CD4-positive, alpha-beta memory T cell (primary cell): Measurements from ENCODE around the gene PGAM2. TPM values are rescaled to one million over a fixed set of nuclear protein-coding genes. Genes with fewer than 3 reads are reported as not detected.
"Not testable (repeated sequence)": the region's sequence is repeated elsewhere in the genome, so short reads cannot be mapped to it uniquely, and the experiment has no call there.

ENCODE experiments used
- CTCF ChIA-PET: fragments of 350-600 bp; sonication (Branson Sonifier 250); formaldehyde crosslinking; loops from one replicate; lab custom pipeline; 2021; ENCODE audit warnings: inconsistent platforms; ENCODE audit not compliant: partially characterized antibody; lab: Charles Lee
- POLR2A ChIA-PET: fragments of 350-600 bp; sonication (Branson Sonifier 250); formaldehyde crosslinking; loops from one replicate; lab custom pipeline; 2021; ENCODE audit not compliant: partially characterized antibody; lab: Charles Lee
- DNase-seq, 5 donors: peaks; one replicate each; pipeline versions ENCODE4 v3.0.0 to v3.0.0-alpha.2; 2020 to 2022; ENCODE audit warnings: mixed read lengths in 1 of 5
- H3K27ac ChIP-seq: one replicate; pipeline ENCODE4 v1.7.0; 2013; ENCODE audit warnings: low read depth, low read length
- H3K27me3 ChIP-seq: 2 replicates; pipeline ENCODE4 v1.7.0; 2013; ENCODE audit warnings: mild to moderate bottlenecking, low read length, moderate library complexity; ENCODE audit not compliant: insufficient read depth
- H3K36me3 ChIP-seq: 2 replicates; pipeline ENCODE4 v1.7.0; 2013; ENCODE audit warnings: mild to moderate bottlenecking, low read length, moderate library complexity; ENCODE audit not compliant: insufficient read depth
- H3K4me1 ChIP-seq: 2 replicates; pipeline ENCODE4 v1.7.0; 2013; ENCODE audit warnings: mild to moderate bottlenecking, low read length, moderate library complexity; ENCODE audit not compliant: insufficient read depth
- H3K4me3 ChIP-seq, 2 donors: one replicate each; pipeline ENCODE4 v1.7.0; 2013; ENCODE audit warnings: low read length in 2 of 2, mild to moderate bottlenecking in 1 of 2
- H3K9me3 ChIP-seq, 2 donors: one replicate each; pipeline ENCODE4 v1.7.0; 2013; ENCODE audit warnings: low read length in 2 of 2, control low read depth in 1 of 2; ENCODE audit not compliant: control insufficient read depth in 1 of 2
- H3K27ac Mint-ChIP-seq, 7 donors: one replicate each; pipeline ENCODE4 v1.8.0; 2020 to 2021; ENCODE audit warnings: mixed read lengths in 7 of 7, mild to moderate bottlenecking in 6 of 7, inconsistent platforms in 3 of 7, moderate library complexity in 3 of 7
- H3K27me3 Mint-ChIP-seq, 2 donors: one replicate each; pipeline ENCODE4 v1.8.0; 2020 to 2021; ENCODE audit warnings: mixed read lengths in 2 of 2
- H3K36me3 Mint-ChIP-seq, 2 donors: one replicate each; pipeline ENCODE4 v1.8.0; 2020 to 2021; ENCODE audit warnings: mixed read lengths in 2 of 2, inconsistent platforms in 1 of 2, mild to moderate bottlenecking in 1 of 2
- H3K4me1 Mint-ChIP-seq, 4 donors: one replicate each; pipeline ENCODE4 v1.8.0; 2020 to 2021; ENCODE audit warnings: mixed read lengths in 4 of 4, mild to moderate bottlenecking in 1 of 4
- H3K4me3 Mint-ChIP-seq, 8 donors: one replicate each; pipeline ENCODE4 v1.8.0; 2020 to 2021; ENCODE audit warnings: mixed read lengths in 8 of 8, mild to moderate bottlenecking in 7 of 8, moderate library complexity in 6 of 8, inconsistent platforms in 3 of 8
- H3K9me3 Mint-ChIP-seq, 8 donors: one replicate each; pipeline ENCODE4 v1.8.0; 2020 to 2021; ENCODE audit warnings: mixed read lengths in 8 of 8, mild to moderate bottlenecking in 5 of 8, inconsistent platforms in 3 of 8, moderate library complexity in 1 of 8
- intact Hi-C: fragments of 100-400 bp; cut with micrococcal nuclease; formaldehyde crosslinking; loops from one replicate; pipeline ENCODE4 v1.15.1; 2023
- polyA plus RNA-seq, 2 donors: library from polyadenylated mRNA; unstranded; fragments of 300-500 nt; fragmentation: Illumina TruSeq; gene quantifications; one replicate each; pipeline ENCODE4 v1.2.3, GENCODE V29; 2021
- total RNA-seq, 2 experiments: library from RNA; stranded (reverse); gene quantifications; one replicate each; pipeline ENCODE4 v1.2.3, GENCODE V29; 2021

The PGAM2 gene
- total and polyA plus RNA-seq, 4 experiments from 2014 or later: 1.1 to 1.5 TPM; not detected in 2

DNA sequence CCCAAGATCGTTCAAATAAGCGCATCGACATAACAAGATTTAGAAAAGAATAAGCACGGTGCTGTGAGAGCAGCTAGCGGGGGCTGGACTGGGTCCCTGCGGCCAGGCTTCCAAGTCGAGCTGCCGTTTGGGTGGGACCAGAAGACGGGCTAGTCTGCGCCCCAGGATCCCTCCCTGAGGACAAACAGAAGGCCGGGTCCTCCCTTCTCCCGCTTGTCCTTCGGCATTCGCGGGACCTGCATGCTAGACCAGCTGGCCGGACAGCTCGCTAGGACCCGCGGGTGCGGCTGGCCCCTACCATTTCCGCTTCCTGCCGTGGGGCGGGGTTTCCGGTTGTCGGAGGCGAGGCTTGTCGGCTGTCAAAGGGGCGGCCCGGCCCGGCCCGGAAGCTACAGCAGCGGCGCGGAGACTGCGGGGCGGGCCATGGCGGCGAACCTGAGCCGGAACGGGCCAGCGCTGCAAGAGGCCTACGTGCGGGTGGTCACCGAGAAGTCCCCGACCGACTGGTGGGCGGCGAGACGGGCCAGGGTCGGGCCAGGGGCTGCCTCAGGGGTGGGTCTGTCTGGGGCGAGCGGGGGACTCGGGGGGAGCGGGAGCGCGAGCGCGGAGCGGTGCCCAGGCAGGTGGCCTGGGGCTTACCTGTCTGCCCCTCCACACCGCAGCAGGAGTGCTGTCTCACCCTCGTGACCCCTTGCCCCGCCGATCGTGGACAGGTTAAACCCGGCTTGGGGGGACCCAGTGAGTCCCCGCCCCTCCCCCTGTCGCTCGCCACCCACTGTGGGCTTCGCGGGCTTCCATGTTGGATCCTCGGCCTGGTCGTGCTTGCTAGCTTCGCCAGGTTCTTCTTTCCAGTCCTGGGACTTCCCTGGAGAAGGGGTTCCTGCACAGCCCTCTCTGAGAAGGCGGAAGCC is 20.8 kb downstream of the PGAM2 start, which contains the start of gene DBNL:
Gene DBNL, plus strand, starts transcription at position 388 of the 911 bp plus-strand sequence. Its CDS starts 36 bp downstream, at position 424.
- Histone ChIP-seq H3K4me3 (peak within 1 kb of the TSS; percentile 89 to 94), H3K36me3 (peaks cover 2% of the 10 kb centered on the region), H3K4me1 (peaks cover 57% of the 10 kb centered on the region), H3K27me3 (no peaks in the 10 kb centered on the region), H3K27ac (peak within 1 kb of the TSS; percentile 96), H3K9me3 (no peaks in the 10 kb centered on the region)
- Mint-ChIP-seq H3K27ac (peak within 1 kb of the TSS; percentile 94 to 98 (median 96)), H3K4me1 (peaks cover 32 to 66% (median 50%) of the 10 kb centered on the region in 4 donors), H3K9me3 (no peaks in the 10 kb centered on the region), H3K27me3 (no peaks in the 10 kb centered on the region), H3K36me3 (peaks cover 12 to 32% of the 10 kb centered on the region in 2 donors), H3K4me3 (peak within 1 kb of the TSS; percentile 89 to 96 (median 93))
- CTCF ChIA-PET: interaction anchor here (0.7 to 2.9 kb wide), 4 partner anchors 20 to 522 kb away, joined by 3 to 15 read pairs (median 4); no protein-coding TSS in a partner anchor
- intact Hi-C loops: loop anchor here (1.0 kb wide), 2 partner anchors 25 to 38 kb away; partner anchors contain the start of gene POLM
- POLR2A ChIA-PET: interaction anchor here (0.6 to 11.9 kb wide), 16 partner anchors 9 to 841 kb away, joined by 3 to 119 read pairs (median 4); partner anchors contain the start of genes DDX56, NUDCD3, PGAM2 and POLD2
- peak; percentile 79 to 91 (median 82) for DNase-seq

- DNase-seq: no peak
- peaks cover 51% of the 10 kb centered on the region for H3K4me1 ChIP-seq
- H3K36me3 Mint-ChIP-seq: peaks cover 12 to 33% of the 10 kb centered on the region in 2 donors
Observed at GRCh38 chr7:44043902-44044301, 21.5 kb downstream of the PGAM2 start.

GRCh38 chr7:44042221-44042620 is 23.1 kb downstream of the PGAM2 start:
- POLR2A ChIA-PET: no interaction called here
- DNase-seq: no peak

More at GRCh38 chr7:44043902-44044301, 21.5 kb downstream of the PGAM2 start:
- ChIA-PET CTCF (interaction anchor here (0.7 to 2.9 kb wide), 4 partner anchors 20 to 522 kb away, joined by 3 to 15 read pairs (median 4); no protein-coding TSS in a partner anchor), POLR2A (interaction anchor here (0.9 to 11.9 kb wide), 13 partner anchors 9 to 842 kb away, joined by 3 to 119 read pairs (median 5); partner anchors contain the start of genes DDX56, NUDCD3, PGAM2 and POLD2)
- H3K36me3 ChIP-seq: no peaks in the 10 kb centered on the region
- peak overlapping the region; percentile 96 for H3K27ac ChIP-seq
- Mint-ChIP-seq H3K4me1 (peaks cover 35 to 66% (median 49%) of the 10 kb centered on the region in 4 donors), H3K27me3 (no peaks in the 10 kb centered on the region), H3K9me3 (no peaks in the 10 kb centered on the region), H3K27ac (peak overlapping the region; percentile 94 to 98 (median 96)), H3K4me3 (peak overlapping the region; percentile 89 to 96 (median 93))
- H3K9me3 ChIP-seq: no peaks in the 10 kb centered on the region
- H3K4me3 ChIP-seq: peak overlapping the region; percentile 70 to 89
- intact Hi-C loops: loop anchor here (1.0 kb wide), 2 partner anchors 25 to 38 kb away; partner anchors contain the start of gene POLM
- no peaks in the 10 kb centered on the region for H3K27me3 ChIP-seq

GRCh38 chr7:44040493-44040891 is 24.9 kb downstream of the PGAM2 start:
- H3K27me3 Mint-ChIP-seq, POLR2A ChIA-PET, intact Hi-C loops: not testable (repeated sequence)

More at GRCh38 chr7:44042221-44042620, 23.1 kb downstream of the PGAM2 start:
- no peaks in the 10 kb centered on the region for H3K9me3 ChIP-seq
- H3K4me1 ChIP-seq: peaks cover 37% of the 10 kb centered on the region
- no peaks in the 10 kb centered on the region for H3K27me3 ChIP-seq
- Mint-ChIP-seq H3K36me3 (peaks cover 9 to 25% of the 10 kb centered on the region in 2 donors), H3K27me3 (no peaks in the 10 kb centered on the region), H3K9me3 (no peaks in the 10 kb centered on the region), H3K4me3 (peak overlapping the region in 6 of 8 donors; percentile 46 to 75 (median 68)), H3K27ac (peak overlapping the region in 4 of 7 donors; percentile 28 to 79 (median 68)), H3K4me1 (peaks cover 29 to 52% (median 38%) of the 10 kb centered on the region in 4 donors)
- H3K4me3 ChIP-seq: no peak overlapping the region
- no peaks in the 10 kb centered on the region for H3K36me3 ChIP-seq
- CTCF ChIA-PET: no interaction called here
- H3K27ac ChIP-seq: no peak overlapping the region
- intact Hi-C loops: no loop called here

GRCh38 chr7:44039800-44040492 is 25.4 kb downstream of the PGAM2 start:
- DNase-seq: peak in 1 of 5 donors; percentile 13
- H3K4me3 Mint-ChIP-seq: peak overlapping the region; percentile 45 to 87 (median 67)
- H3K36me3 Mint-ChIP-seq, H3K4me3 ChIP-seq, H3K27me3 Mint-ChIP-seq, CTCF ChIA-PET, H3K27me3 ChIP-seq, H3K9me3 ChIP-seq, H3K36me3 ChIP-seq, intact Hi-C loops, POLR2A ChIA-PET, H3K9me3 Mint-ChIP-seq: not testable (repeated sequence)
- H3K27ac Mint-ChIP-seq: peak overlapping the region in 5 of 7 donors; percentile 47 to 87 (median 77)
- H3K4me1 Mint-ChIP-seq: peaks cover 9 to 30% (median 16%) of the 10 kb centered on the region in 4 donors
- peak overlapping the region; percentile 21 for H3K27ac ChIP-seq
- H3K4me1 ChIP-seq: peaks cover 15% of the 10 kb centered on the region

More at GRCh38 chr7:44040493-44040891, 24.9 kb downstream of the PGAM2 start:
- H3K9me3 ChIP-seq, H3K36me3 ChIP-seq, H3K27me3 ChIP-seq, H3K9me3 Mint-ChIP-seq, CTCF ChIA-PET: not testable (repeated sequence)
- DNase-seq: peak; percentile 70 to 79 (median 78)
- H3K4me3 Mint-ChIP-seq: peak overlapping the region; percentile 71 to 88 (median 76)
- H3K27ac Mint-ChIP-seq: peak overlapping the region; percentile 44 to 87 (median 77)
- peak overlapping the region; percentile 54 for H3K27ac ChIP-seq
- peak overlapping the region in 1 of 2 donors; percentile 28 for H3K4me3 ChIP-seq
- peaks cover 20% of the 10 kb centered on the region for H3K4me1 ChIP-seq
- H3K4me1 Mint-ChIP-seq: peaks cover 11 to 35% (median 20%) of the 10 kb centered on the region in 4 donors
- peaks cover 0 to 11% of the 10 kb centered on the region in 2 donors for H3K36me3 Mint-ChIP-seq

GRCh38 chr7:44038961-44039558 is 26.3 kb downstream of the PGAM2 start:
- H3K27me3 ChIP-seq, H3K9me3 Mint-ChIP-seq, H3K4me3 ChIP-seq, H3K9me3 ChIP-seq, H3K27me3 Mint-ChIP-seq, intact Hi-C loops, CTCF ChIA-PET, H3K36me3 Mint-ChIP-seq, H3K27ac ChIP-seq, H3K36me3 ChIP-seq: not testable (repeated sequence)
- POLR2A ChIA-PET: interaction anchor here (0.9 kb wide), 1 partner anchor 27 kb away, joined by 3 read pairs; no protein-coding TSS in a partner anchor
- Mint-ChIP-seq H3K4me3 (peak overlapping the region; percentile 66 to 86 (median 79)), H3K27ac (peak overlapping the region; percentile 91 to 98 (median 96)), H3K4me1 (peaks cover 8 to 23% (median 14%) of the 10 kb centered on the region in 4 donors)
- peaks cover 14% of the 10 kb centered on the region for H3K4me1 ChIP-seq
- peak; percentile 80 to 94 (median 86) for DNase-seq
